Measurements from ENCODE around the gene IRAK2.
A peak's percentile ranks its signal among the peaks of the same experiment; 100 is the strongest.
"Not testable (repeated sequence)": the region's sequence is repeated elsewhere in the genome, so short reads cannot be mapped to it uniquely, and the experiment has no call there.

Gene IRAK2

DNA sequence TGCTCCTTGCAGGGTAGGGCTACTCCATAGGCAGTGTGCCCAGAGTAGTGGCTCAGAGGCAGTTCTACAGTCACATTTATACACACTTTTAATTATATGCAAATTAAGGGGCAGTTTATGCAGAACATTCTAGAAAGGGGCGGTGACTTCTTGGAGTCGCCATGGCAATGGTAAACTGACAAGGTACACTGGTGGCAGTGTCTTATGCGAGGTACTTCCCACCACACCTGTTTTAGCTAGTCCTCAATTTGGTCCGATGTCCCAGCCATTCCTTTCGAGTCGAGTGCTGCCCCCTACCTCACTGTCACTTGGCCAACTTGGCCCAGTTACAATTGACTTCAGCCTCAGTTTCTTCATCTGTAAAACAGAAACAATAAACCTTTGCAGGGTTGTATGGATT, 3.8 kb upstream of the IRAK2 start:
- no peak for DNase-seq (ENCODE audit: low spot score)

DNA sequence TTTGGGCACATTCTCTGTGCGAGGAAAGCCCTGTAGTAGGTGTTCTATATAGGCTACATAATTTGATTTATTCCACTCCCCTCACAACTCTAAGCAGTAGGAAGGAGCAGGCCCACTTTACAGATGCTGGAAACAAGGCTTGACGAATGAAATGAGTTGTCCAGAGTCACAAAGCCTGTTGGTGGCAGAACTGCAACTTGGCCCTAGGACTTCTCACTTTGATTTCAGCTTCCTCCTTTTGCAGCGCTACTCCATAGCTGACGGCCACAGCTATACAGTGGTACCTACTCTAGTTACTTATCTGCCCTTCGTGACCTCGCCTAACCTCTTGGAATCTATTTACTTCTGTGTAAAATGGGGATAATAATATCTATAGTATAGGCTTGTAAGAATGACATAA, 2.5 kb upstream of the IRAK2 start:
- DNase-seq (ENCODE audit: low spot score), result no peak

DNA sequence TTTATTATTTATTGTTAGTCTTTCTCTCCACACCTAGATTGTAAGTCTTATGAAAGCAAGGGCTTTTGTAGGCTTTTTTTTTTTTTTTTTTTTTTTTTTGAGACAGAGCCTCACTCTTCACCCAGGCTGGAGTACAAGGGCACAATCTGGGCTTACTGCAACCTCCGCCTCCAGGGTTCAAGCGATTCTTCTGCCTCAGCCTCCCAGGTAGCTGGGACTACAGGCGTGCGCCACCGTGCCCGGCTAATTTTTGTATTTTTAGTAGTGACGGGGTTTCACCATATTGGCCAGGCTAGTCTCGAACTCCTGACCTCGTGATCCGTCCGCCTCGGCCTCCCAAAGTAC, 546 bp upstream of the IRAK2 start:
- DNase-seq (ENCODE audit: low spot score), result not testable (repeated sequence)

DNA sequence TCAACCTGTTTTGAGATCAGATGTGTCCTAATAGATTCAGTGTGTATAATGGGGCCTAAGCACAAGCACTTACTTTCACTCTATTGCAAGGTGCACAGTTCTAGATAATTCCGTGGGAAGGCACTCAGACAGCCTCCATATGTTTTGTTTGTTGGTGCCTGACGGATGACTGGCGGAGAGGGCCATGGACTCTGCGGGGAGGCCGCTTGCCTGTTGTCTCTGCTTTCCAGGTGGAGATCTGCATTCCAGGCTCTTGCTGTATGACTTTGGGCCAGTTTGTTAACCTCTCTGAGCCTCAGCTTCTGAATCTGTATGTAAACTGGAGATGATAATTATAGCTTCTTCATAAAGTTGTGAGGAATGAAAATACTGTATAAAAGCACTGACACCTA, 1.5 kb downstream of the IRAK2 start:
- no peak for DNase-seq (ENCODE audit: low spot score)

DNA sequence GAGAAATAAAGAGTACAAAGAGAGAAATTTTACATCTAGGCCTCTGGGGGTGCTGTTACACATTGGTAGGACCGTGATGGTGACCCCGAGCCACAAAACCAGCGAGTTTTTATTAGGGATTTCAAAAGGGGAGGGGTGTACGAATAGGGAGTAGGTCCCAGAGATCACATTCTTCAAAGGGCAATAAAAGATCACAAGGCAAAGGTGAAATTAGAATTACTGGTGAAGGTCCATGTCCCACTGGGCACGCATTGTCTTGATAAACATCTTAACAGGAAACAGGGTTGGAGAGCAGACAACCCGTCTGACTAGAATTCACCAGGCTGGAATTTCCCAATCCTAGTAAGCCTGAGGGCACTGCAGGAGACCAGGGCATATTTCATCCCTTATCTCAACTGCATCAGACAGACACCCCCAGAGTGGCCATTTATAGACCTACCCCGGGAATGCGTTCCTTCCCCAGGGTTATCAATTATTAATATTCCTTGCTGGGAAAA, 4.3 kb downstream of the IRAK2 start:
- no peak for DNase-seq (ENCODE audit: low spot score)

DNA sequence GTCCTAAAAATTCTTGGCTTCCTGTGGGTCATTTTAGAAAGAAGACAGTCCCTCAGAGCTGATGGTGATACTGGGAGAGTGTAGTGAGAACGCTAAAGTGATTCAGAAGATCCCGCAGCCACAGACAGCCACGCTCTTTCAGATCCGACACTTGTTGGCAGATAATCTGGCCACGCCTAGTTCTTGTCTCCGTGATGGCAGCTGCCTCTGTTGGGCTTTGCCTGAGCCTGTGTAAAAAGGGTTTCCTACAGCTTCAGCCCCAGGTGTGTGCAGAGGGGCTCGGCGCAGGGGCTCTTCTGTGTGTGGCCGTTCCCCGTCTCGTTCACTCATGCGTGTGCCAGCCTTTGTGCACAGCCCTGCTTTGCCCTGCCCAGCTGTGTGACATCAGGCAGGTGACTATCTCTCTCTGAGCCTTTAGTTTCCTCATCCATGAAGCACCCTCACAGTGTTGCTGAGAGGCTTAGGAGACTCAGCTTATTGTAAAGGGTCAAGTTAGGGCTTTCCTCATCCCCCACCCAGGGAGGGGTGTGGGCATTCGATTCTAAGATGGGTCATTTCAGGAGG, 6.3 kb downstream of the IRAK2 start:
- no peak for DNase-seq (ENCODE audit: low spot score)

DNA sequence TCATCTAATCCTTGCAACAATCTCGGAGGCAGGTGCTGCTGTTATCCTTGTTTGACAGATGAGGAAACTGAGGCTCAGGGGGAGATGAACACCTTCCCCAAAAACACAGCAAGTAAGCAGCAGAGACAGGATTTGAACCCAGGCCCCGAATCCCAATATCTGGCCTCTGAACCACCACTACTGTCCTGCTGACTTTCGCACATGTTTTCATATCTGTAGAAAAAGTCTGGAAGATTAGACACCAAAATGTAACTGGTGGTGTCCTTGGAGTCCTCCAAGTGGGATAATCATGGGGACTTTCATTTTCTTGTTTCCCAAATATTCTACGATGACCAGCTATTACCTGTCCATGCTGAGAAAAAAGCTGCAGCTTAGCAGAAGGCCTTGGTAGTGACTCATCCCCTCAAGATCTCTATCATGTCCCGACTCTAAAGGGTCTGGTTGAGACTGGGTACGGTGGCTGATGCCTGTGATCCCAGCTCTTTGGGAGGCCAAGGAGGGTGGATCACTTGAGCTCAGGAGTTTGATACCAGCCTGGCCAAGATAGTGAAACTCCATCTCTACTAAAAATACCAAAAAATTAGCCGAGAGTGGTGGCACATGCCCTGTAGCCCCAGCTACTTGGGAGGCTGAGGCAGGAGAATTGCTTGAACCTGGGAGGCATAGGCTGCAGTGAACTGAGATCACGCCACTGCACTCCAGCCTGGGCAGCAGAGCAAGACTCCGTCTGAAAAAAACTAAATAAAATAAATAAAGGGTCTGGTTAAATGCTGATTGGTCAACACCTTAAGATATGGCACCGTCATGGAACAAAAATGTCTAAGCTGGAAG, 8.6 kb downstream of the IRAK2 start:
- no peak for DNase-seq (ENCODE audit: low spot score)

DNA sequence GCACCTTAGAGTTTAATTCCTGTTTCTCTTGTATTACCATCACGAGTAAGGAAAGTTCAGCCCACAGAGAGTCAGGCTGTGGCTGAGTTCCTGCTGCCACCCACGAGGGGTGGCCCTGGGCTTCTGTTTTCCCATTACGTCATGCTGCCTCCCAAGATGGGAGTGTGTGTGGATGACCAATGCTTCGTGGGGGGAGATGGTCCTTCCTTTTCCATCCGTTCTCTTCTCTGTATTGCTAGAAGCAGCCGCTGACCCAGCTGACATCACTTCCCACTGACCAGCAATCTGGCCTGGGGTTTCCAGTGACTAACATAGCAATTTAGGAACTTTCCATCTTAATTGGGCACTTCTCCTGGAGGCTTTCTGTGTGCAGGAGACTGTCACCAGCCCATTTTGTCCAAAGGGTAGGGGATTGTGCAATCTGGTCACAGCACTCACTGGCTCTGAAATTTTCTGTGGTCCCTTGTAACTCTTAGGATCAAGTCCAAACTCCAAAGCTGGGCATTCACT, 9.3 kb downstream of the IRAK2 start:
- peak; percentile 91 for DNase-seq (ENCODE audit: low spot score)

DNA sequence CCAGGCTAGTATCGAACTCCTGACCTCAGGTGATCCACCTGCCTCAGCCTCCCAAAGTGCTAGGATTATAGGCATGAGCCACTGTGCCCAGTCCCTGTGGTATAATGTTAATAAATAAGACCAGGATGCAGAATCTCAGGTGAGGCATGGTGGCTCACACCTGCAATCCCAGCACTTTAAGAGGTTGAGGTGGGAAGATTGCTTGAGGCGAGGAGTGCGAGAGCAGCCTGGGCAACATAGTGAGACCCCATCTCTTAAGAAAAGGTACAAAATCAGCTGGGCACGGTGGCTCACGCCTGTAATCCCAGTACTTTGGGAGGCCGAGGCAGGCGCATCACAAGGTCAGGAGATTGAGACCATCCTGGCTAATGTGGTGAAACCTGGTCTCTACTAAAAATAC, 10.6 kb downstream of the IRAK2 start:
- DNase-seq (ENCODE audit: low spot score), result not testable (repeated sequence)

DNA sequence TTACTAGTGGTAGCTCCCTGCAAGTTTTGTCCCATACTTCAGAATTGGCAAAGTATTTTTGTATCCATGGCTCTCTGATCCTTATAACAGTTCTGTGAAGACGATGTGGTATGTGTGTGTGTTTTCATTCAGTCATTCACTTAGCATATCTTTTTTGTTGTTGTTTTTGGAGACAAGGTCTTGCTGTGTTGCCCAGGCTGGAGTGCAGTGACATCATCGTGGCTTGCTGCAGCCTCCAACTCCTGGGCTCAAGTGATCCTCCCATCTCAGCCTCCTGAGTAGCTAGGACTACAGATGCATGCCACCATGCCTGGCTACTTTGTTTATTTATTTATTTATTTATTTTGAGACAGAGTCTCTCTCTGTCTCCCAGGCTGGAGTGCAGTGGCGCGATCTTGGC, 11.4 kb downstream of the IRAK2 start:
- not testable (repeated sequence) for DNase-seq (ENCODE audit: low spot score)

DNA sequence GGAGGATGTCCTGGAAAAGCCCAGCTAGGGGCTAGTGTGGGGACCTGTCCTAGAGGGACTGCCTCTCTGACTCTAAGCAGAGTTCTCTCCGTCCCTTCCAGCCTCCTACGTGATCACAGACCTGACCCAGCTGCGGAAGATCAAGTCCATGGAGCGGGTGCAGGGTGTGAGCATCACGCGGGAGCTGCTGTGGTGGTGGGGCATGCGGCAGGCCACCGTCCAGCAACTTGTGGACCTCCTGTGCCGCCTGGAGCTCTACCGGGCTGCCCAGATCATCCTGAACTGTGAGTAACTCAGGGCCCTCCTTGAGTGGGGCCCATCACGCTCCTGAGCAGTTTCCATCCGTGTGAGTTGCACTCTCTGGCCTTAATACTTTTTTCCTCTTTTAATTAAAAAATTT, 13.0 kb downstream of the IRAK2 start:
- no peak for DNase-seq (ENCODE audit: low spot score)

DNA sequence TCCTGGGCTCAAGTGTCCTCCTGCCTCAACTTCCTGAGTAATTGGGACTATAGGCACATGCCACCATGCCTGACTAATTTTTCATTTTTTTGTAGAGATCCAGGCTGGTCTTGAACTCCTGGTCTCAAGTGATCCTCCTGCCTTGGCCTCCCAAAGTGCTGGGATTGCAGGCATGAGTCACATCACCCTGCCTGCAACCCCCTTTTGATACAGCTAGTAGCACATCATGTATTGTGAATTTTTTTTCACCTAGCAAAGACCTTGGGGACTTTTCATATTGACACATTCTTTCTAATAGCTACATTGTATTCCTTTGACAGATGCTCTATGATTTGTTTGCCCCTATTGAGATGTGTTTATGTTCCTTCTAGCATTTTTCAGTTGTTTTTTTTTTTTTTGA, 14.2 kb downstream of the IRAK2 start:
- DNase-seq (ENCODE audit: low spot score), result no peak

DNA sequence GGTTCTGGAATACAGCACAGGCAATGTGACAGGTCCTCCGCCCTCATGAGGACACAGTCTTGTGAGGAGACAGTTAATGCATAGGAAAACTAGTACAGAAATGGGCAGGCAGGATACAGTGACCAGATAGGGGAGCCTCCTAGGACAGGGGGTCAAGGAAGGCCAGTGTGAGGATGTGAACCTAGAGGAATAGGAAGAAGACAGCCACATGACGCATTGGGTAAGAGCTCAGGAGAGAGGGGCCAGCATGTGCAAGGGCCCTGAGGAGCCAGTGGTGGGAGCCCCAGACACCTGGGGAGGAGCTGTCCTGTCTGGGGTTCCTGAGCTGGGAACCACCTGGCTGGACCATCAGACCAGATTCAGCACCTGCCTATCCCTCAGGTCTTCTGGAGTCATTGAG, 15.6 kb downstream of the IRAK2 start:
- DNase-seq (ENCODE audit: low spot score), result no peak

DNA sequence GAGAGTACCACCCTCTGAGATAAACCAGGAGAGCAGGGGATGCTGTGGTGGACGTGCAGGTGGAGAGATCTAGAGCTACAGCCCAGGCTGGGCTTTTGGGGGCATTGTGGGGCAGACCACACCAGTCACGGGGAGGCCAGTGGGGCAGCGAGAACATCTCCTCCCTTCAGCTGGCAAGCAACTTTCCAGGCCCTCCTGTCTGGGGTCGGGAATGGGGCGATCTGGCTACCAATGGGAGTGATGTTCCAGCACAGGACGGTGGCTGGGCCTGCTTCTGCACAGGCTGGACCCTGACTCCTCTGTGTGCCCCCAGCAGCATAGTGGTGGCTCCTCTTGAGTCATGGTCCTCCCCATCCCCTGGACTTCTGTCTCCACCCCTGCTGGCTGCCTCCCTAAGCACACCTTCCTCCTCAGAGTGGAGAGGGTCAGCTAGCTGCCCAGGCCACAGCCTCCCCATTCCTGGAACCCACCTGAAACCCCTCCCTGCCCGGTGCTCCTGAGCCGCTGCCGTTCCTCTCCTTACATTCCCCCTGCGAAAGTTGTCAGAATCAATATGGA, 16.1 kb downstream of the IRAK2 start:
- DNase-seq (ENCODE audit: low spot score), result no peak

DNA sequence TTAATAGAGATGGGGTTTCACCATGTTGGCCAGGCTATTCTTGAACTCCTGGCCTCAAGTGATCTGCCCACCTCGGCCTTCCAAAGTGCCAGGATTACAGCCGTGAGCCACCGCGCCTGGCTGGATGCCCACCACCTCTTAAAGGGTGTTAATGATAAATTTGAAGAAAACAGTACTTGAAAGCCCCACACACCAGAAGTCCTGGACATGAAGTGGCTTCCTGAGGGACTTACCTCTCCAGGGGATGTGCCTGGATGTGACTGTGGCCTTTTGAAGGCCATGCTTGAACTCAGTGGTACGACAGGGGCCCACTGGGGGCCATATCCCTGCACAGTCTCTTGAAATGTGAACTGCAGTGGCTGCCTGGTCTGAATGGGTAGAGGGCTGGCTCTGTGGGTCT, 18.2 kb downstream of the IRAK2 start:
- DNase-seq (ENCODE audit: low spot score), result no peak

DNA sequence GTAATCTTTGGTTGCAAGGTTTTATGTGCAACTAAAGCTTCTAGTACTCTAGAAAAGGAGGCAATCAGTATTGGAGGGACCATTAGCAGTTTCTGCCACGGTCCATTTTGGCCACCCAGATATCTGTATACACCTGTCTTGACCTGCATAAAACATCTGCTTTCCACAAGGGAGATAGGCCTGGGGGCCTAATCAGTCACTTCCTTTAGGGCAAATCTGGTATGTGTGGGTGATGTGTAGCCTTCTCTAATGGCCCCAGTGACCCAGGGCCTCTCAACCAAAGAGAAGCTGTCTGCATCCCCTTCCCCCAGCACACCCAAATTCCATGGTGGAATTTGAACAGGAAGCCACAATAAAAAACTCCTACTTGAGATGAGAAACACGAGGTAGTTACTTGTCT, 19.5 kb downstream of the IRAK2 start:
- no peak for DNase-seq (ENCODE audit: low spot score)

DNA sequence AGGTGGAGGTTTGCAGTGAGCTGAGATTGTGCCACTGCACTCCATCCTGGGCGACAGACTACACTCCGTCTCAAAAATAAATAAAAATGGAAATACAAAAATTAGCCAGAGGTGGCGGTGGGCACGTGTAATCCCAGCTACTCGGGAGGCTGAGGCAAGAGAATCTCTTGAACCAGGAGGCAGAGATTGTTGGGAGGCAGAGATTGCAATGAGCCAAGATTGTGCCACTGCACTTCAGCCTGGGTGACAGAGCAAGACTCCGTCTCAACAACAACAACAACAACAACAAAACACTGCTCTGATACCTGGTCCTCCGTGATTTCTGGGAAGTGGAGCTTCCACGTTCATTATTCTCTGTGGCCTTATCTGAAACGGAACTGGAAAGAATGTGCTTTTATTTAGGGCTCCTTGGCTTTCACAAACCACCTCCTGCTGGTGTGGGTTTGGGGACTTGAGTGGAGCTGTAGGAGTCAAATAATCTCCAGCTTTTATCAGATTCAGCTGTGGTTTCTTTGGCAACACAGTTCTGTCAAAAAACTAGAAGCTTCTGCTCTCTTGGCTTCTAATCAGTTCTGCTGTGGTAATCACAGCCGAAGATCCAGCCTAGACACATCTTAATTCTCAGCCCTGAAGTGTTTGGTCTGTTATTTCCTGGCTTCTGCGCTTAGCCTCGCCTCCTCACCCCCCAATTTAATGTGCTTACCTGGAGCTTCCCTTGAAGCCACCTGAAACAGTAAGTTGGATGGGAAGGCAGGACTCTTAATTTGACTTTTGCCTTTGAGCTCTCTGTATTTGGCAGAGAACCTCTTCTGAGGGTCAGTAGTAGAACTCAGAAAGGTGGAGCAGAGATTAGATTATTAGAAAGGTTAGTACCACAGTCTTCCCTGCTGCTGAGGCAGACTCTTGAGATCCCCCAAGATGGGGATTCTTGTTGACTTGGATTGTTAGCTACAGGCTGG, 21.4 kb downstream of the IRAK2 start:
- DNase-seq (ENCODE audit: low spot score), result no peak

DNA sequence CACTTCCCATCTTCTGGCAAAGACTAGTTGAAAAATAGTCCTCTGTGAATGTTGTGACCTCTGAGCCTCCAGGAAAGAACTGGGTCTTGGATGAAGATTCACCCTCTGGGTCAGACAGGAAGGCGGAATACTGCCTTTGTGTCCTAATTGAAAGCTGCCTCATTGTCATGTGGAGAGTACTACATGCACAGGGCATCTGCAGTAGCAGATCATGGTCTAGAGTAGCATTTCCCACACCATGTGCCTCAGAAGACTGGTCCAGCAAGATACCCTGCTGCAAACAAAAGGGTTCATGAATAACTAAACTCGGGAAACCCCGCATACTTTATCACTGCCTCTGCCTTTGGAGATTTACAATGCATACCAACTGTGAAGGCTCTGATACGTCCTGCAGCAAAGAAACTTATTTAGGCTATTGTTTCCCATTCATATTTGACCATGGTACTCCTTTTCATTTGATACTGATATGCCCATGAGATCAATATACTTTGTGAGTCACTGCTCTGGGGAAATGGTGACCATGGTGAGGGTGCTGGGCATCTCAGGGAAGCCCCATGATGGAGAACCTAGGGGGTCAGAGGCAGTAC, 22.7 kb downstream of the IRAK2 start:
- no peak for DNase-seq (ENCODE audit: low spot score)

DNA sequence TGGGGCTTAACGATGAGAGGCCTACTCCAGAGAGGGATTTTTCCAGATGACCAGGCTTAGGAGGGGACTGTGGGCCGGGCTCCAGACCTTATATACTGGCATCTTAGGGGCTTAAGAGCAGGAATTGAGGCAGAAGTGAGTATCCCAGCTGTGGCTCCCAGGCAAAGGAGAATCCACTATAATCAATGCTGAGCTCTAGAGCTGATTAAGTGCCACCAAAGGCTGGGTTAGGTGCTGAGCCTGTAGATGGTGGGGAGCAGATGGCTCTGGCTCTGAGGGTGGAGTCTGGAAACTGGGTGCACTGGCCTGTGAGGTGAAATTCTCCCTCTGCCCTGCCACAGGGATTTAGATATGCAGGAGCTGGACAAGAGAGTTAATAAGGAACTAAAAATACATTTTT, 23.2 kb downstream of the IRAK2 start:
- DNase-seq (ENCODE audit: low spot score), result no peak

DNA sequence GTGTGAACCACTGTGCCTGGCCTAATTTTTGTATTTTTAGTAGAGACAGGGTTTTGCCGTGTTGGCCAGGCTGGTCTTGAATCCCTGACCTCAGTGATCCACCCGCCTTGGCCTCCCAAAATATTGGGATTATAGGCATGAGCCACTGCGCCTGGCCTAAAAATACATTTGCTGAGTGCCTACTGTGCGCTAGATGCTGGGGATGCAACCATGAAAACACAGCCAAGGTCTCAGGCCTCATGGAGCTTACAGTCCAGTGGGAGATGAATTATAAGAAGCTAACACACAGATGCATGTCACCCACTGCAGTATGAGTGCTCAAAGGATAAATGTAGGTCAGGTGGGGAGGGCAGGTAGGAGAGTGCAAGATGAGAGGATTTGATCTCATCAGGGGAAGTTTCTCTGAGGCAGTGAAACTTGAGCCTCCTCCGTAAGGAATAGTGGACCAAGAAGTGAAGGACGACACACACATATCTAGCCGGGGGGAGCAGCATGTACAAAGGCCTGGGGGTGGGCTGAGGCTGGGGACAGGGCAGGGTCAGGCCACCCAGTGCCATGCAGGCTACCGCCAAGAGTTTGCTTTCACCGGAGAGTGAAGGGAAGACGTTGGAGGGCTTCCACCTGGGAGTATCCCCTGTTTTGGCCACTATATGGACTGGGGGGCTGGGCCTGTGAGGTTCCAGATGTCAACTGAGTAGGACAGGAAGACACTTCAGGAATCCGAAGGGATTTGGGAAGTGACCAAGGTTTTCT, 24.3 kb downstream of the IRAK2 start:
- DNase-seq (ENCODE audit: low spot score), result no peak
